ENCODE data around the gene DGAT2.

The DGAT2 gene

DNA sequence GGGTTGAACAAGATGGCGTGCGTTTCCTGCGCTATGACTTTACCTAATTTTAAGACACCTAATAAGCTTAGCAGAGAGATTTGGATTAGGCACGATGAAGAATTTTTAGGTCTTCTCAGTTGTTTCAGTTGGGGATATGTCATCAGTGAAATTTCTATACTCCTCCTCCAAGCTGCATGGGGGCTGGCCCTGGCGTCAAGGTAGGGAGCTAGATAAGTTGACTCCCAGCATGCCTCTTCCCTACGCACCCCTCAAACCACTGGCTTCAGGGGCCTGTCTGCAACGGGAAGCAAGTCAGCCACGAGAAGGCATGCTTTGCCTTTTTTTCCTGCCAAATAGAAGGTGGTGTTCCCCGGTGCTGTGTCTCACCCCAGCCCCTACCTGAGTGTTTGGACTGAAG lies 13.3 kb downstream of the DGAT2 start:
- DNase-seq = no peak

DNA sequence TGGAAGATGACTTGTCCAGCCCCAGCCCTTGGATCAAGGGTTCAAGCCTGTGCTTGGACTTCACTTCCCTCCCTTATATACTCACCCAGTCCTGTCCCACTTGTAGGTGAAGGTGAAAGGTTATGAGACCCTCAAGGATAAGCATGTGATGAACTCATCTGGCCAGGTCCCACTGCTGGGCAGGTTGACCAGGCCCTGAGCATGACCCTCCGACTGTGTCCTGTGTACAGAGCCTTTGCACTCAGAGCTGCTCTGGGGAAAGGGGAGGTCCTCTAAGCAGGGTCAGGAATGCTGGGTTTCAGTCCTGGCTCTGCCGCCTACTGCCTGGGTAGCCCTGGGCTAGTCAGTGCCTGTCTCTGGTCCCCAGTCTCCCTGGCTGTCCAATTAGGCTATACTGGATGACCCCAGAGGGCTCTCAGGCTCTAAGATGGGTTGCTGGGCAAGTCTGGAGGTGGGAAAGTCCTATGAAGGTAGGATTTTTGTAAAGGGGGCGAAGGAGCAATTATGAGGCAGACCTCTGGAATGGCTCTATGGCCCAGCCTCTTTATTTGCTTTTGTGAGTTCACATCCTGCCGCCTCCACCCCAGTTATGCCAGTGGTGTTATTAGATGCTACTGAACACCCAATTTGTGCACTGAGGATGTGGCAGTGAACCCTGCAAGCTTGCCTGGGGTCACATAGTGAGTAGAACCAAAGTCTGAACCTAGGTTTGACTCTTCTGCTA lies 14.1 kb downstream of the DGAT2 start:
- DNase-seq = no peak

DNA sequence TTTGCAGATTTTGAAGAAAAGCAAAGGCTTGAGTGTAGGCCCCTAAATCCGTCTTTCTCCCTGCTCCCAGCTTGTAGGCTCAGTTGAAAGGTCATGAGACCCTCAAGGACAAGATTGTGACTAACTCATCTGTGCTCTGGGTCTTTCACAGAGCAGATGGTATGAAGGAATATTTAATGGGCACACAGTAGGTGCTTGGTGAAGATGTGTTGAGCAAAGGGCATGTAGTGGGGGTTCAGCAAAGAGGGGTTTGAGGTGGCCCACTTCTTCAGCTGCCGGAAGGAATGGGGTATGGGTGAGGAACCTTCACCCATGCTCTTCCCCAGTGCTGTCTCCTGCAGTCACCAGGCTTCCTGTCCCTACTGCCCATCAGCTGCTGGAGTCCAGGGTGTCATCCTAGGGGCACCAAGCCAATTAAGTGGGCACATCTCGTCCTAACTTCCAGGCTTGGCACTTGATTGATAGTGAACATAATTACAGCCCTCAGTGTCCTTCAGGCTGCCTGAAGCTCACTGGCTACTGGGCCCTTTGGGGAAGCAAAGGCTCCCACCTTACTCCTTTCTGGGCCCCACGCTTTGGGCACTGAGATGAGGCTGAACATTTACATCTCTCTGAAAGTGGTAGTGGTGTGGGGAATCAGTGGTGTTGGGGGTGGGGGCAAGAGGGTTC lies 15.0 kb downstream of the DGAT2 start:
- no peak for DNase-seq

DNA sequence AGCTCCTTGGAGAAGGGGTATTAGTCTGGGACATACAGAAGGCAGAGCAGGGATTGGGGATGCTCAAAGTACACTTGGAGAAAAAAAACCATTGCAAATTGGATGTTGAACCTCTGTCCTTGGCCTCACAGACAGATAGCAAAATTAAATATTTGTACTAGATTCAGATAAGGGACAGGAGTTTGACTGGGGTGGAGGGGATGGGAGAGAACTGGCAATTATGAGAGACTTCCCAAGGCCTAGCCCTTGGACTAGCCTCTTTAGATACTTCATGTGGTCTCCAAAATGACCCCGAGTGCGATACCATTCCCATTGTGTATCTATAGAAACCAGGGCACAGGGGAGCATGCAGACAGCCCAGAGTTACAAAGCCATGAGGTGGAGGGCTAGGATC lies 15.5 kb downstream of the DGAT2 start:
- no peak for DNase-seq

DNA sequence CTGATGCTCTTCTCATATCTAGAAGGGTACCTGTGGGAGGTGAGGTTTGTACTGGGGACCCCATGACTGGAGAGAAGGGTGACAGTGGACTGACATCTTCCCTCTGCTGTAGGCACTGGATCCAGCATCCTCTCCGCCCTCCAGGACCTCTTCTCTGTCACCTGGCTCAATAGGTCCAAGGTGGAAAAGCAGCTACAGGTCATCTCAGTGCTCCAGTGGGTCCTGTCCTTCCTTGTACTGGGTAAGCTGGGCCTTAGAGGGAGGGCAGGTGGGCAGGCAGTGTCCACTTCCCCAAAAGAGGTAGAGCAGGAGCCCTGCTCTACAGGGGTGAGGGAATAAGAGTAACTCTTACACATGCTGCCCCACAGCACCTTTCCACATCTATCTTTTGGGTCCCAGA lies 15.9 kb downstream of the DGAT2 start:
- DNase-seq = no peak

DNA sequence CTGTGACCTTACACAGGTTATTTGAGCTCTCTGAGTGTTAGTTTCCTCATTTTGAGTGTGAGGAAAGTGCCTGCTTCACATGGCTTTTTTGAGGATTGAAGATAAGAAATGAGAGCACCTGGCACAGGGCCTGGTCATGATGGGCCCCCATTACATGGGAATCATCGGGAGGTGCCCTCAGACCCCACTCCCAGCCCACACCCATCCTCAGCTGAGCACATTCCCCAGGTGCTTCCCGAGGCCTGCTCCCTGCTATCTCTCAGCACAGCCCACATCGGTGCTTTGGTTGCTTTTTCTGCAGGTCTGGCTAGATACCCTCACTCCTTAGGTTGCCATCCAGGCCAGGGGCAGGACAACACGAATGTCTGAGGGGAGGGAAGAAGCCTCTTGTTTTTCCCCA lies 16.6 kb downstream of the DGAT2 start:
- no peak for DNase-seq

DNA sequence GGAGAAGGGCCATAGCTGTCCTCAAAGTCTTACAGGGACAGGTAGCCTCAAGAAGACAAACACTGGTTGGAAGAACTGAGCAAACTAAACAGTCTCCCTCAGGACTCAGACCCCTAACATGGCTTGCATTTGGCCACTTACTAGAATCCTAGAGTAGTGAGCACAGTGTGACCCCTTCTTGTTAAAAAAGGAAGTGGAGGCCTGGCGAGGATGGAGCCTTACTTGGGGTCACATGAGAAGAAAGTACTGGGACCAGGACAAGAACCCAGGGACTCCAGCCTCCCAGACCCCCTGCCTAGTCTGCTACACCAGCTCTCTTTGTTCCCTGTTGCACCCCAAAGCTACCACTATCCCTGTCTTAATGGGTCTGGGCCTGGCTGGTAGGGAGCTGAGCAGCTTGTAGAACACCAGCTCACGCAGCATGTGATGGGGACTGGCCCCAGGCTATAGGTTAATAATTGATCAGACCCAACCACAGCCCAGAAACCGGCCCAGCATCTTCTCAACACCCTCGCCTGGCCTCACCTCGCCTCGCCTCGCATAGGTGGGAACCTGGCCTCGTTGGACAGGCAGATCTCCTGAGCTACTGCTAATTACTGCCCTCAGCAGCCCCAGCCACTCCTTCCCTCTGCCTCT lies 17.6 kb downstream of the DGAT2 start:
- no peak for DNase-seq

DNA sequence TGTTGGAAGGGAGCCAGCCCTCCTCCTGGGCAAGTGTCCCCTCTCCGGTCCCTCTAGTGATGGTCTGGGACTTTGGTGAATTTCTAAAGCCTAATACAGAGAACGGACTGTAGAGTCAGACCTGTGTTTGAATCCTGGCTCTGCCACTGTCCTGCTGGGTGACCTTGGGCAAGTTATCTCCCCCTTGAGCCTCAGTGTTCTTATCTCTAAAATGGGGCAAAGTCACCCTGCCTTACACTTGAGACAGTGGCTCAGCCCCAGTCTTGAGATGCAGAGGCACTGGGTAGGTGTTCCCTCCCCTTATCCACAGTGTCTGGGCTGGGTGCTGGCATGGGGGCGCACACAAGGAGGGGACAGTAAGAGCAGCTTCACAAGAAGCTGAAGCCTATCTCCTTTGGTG lies 20.9 kb downstream of the DGAT2 start:
- DNase-seq = no peak

DNA sequence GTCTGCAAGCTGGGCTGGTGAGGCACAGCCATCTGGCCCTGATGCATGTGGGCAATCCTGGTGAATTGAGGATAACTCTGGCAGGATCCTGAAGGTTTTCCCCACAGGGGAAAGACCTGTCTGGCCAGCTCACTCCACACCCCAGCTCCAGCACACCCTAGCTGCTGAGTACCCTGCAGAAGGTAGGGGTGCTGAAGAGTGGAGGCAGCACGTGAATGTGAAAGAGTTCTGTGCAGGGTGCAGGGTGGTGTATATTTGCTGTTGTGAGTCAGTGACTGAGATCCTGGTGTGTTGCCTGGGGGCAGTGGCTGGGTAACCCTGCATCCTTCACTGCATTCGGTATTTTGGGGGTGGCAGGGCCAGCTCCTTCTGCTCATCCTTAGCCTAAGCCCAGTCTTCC lies 22.4 kb downstream of the DGAT2 start:
- no peak for DNase-seq

DNA sequence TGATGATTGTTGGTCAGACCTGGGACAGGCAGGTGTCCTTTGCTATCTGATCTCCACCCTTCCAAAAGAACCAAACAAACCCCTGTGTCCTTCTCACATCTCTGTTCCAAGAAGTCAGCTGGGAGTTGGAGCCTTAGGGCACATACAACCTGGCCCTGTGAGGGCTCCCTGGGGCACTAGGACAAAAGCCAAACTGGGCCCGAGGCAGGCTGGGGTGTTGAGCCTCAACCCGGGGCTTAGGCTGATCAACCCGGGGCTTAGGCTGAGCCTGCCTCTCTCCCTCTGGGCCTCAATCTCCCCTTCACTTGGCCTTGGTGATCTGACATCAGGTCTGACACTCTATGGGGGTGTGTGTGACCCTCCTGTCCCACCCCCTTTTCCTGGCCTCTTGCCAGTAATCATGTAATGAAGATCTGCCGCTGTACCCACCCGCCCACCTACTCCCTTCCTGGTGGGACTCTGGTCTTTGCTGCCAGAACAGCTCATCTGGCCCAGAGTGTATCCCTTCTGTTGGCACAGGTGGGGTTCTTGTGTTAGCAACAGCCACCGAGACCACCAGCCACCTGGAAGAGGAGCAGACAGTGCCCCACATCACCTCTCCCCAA lies 23.7 kb downstream of the DGAT2 start:
- no peak for DNase-seq

DNA sequence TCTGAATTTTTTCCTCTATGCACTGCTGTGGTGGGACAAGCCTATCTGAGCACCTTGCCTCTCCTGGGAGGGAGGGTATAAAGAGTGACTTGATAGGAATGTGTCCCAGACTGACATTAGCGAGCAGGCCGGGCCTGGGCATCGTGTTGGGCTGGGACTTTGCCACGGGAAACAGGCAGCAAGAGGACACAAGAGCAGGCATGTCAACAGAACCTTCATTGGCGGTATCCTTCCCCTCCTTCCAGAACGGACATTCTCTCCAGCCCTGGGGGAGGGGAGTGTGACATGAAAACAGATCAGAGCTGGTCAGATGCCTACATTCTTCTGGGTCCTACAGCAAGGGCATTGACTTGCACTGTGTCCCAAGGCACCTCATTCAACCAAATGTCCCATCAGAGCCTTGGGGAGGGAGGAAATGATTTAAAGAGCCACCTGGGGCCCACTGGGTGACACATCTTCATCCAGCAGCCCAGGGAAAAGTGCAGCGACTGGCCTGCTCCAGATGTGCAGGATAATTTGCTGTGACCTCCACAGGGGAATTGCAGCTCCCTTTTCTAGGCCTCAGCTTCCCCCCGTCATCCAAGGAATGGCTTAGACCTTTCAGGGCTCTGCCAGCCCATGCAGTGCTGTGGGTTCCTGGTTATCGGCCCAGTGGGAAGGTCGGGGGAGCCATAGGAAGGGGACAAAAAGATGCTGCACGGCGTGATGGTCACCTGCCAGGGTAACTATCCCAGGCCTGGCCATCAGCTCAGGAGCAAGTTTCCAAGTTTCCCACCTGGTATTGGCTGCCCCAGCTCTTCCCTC lies 24.6 kb downstream of the DGAT2 start:
- DNase-seq = no peak

DNA sequence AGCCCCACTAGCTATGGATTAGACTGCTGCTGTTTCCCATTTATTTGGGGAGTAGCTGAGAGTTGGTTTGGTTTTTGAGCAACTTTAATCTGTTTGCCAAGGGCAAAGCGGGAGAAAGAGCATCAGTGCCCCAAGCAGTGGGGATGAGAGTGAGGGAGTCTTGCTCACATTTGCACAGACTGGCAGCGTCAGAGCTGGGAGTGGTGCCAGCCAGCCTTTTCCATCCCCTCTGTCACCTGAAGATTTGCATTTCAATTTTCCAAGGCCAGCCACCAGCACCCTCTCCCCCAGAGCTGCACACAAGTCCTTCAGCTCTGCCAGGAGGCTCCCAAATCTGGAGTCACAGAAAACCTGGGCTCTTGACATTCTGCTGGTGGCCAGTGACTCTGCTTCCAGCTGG lies 25.4 kb downstream of the DGAT2 start:
- no peak for DNase-seq

DNA sequence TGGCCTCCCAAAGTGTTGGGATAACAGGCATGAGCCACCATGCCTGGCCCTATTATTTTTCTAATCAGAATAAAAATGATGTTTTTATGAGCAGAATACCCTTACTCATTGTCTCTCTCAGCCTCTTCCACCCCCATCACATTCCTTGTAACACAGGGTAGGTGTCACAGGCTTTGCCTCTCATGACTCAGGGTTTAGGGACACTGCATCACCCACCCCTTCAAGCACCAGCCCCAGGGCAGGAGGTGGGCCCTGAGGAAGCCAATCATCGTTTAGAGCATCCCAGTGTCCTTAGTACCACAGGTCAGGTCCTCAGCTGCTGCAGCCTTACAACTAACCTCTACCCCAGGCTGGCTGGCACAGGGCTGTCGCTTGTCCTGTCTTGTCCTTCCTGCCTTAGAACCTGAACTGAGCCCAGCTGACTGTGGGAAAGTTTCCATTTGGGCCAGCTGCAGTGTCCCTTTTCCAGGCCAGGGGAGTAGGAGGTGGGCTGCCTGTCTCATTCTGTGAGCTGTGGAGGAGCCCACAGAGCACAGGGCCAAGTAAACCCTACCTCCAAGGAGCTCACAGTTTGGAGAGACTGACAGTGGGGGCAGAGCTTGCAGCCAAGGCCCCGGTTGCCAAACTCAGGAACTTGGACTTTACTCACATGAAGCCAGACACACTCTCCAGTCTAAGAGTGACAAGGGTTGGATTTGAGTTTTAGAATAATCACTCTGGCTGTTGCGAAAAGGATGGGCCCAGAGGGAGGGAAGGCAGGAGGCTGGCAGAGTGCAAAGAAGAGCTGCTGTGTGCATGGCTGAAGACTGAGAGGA lies 26.9 kb downstream of the DGAT2 start:
- no peak for DNase-seq

DNA sequence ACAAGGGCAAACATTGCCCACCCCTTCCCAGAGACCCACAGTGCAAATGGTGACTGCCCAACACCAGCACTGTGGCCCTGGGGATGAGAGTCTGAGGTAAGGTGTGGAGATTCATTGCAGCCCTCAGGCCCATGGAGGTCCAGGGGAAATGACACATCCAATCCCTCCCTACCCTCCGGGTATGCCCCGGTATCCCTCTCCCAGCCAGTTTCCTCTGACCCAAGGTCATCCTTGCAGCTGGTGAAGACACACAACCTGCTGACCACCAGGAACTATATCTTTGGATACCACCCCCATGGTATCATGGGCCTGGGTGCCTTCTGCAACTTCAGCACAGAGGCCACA lies 27.5 kb downstream of the DGAT2 start:
- DNase-seq = no peak

DNA sequence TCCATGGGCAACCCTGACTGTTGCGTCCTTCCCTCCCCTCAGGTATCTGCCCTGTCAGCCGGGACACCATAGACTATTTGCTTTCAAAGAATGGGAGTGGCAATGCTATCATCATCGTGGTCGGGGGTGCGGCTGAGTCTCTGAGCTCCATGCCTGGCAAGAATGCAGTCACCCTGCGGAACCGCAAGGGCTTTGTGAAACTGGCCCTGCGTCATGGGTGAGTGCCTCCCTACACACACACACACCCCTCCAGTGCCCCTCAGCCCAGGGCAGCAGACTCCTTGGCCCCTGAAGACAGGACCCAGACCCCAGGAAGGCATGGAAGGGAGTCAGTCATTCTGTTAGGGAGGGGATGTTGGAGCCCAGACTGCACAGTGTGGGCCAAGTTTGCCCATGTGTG lies 28.5 kb downstream of the DGAT2 start:
- no peak for DNase-seq

DNA sequence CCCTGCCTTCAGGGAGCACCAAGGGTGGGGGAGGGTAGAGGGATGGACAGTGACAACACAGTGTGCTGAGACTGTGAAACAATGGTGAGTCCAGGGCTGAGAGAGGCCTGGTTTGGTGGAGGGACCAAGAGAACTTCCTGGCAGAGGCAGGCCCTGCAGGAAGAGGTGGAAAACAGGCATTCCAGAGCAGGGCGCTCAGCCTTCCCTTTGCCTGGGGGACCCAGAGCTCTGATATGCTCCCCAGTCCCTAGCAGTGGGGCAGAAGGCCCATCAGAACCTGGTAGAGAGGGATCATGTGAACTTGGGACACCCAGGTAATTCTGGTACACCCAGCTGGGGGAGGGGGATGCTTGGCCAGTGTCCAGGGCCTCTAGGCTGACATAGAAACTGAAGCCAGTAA lies 29.2 kb downstream of the DGAT2 start:
- DNase-seq = no peak

DNA sequence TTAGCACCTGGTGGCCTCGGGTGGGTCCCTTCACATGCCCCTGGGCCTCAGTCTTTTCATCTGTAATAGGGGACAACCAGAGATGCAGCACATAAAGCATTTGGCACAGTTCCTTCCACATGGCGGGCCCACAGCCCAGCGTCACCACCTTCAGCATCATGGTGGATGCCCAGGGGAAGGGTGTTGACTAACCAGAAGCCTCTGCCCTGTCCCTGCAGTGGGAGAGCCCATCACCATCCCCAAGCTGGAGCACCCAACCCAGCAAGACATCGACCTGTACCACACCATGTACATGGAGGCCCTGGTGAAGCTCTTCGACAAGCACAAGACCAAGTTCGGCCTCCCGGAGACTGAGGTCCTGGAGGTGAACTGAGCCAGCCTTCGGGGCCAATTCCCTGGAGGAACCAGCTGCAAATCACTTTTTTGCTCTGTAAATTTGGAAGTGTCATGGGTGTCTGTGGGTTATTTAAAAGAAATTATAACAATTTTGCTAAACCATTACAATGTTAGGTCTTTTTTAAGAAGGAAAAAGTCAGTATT lies 31.6 kb downstream of the DGAT2 start:
- no peak for DNase-seq

DNA sequence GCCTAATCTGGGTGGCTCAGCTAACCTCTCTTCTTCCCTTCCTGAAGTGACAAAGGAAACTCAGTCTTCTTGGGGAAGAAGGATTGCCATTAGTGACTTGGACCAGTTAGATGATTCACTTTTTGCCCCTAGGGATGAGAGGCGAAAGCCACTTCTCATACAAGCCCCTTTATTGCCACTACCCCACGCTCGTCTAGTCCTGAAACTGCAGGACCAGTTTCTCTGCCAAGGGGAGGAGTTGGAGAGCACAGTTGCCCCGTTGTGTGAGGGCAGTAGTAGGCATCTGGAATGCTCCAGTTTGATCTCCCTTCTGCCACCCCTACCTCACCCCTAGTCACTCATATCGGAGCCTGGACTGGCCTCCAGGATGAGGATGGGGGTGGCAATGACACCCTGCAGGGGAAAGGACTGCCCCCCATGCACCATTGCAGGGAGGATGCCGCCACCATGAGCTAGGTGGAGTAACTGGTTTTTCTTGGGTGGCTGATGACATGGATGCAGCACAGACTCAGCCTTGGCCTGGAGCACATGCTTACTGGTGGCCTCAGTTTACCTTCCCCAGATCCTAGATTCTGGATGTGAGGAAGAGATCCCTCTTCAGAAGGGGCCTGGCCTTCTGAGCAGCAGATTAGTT lies 32.3 kb downstream of the DGAT2 start:
- no peak for DNase-seq

DNA sequence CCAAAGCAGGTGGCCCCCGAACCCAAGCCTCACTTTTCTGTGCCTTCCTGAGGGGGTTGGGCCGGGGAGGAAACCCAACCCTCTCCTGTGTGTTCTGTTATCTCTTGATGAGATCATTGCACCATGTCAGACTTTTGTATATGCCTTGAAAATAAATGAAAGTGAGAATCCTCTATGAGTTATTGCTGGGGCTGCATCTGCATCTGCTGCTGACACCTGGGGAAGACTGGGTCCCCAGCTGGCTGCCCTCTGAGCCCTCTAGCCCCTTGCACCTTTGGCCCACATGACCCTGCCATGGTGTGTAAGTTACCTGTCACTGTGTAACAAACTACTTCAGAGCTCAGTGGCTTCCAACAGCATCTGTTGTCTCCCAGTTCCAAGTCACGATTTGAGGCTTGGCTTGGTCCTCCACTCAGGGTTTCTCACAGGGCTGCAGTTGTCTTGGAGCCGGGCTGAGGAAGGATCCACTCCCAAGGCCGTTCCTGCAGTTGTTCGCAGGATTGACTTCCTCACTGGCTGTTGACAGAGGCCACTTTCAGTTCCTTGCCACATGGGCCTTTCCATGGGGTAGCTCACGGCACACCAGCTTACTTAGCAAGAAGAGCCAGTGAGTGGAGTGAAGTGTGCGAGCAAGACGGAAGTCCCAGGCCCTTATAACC lies 32.9 kb downstream of the DGAT2 start:
- DNase-seq = no peak

DNA sequence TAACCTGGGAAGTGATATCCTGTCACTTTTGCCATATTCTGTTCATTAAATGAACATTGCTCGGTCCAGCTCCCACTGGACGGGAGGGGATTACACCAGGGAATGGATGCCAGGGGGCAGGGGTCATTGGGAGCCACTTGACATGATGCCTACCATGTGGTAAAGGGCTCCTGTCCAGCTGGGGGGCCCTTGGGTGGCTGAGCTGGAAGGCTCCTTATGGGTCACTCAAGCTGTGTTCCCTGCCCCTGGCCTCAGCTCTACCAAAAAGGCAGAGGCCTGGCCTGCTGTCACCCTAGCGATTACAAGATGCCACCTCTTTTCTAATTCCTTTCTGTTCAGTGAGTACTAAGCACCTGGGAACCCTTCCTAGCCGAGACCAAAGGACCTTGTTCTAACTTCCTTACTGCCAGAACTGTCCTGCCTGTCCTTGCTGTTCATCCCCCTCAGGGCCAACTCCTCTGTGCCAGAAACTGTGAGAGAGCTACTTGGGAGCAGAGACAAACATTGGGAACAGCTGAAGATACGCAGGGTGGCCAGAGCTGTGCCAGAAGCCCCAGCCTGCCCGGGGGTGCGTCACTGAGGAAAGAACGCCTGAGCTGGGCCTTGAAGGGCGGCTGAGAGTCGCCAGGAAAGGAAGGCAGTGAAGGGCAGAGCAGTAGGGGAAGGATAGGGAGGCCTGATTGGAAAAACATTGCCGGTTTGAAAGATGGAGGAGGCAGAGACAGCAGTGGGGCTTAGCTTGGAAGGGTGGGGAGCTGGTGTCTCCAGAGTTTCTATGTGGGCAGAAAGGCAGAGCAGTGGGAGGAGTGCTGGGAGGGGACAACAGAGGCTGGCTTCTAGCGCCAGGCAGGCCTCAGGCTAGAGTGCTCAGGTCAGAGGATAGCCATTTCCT lies 33.7 kb downstream of the DGAT2 start:
- no peak for DNase-seq

Data from activated CD8-positive, alpha-beta memory T cell treated with anti-CD3 and anti-CD28 coated beads, Interleukin-2, amount 50 U/mL, for 48 hours (primary cell).